ENCODE results near the gene CSRP2.

DNA sequence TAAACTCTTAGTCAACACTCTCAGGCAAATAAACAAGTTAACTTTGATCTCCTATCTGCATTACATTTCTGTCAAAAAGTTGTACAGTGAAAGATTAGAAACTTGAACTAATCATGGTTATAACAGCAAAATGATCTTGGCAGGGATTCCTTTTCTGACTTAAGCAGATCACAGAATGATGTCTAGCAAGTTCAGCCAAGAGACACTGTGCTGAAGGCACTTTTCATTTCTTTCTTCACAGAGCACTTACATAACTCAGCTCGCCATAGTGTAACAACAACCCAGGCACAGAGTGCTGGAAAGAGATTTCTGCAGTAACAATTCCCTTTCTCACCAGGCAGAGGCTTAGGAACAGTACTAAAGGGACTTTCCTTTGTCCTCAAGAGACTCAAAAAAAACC is 19.6 kb upstream of the CSRP2 start:
- TF ChIP-seq, protein P1, sequence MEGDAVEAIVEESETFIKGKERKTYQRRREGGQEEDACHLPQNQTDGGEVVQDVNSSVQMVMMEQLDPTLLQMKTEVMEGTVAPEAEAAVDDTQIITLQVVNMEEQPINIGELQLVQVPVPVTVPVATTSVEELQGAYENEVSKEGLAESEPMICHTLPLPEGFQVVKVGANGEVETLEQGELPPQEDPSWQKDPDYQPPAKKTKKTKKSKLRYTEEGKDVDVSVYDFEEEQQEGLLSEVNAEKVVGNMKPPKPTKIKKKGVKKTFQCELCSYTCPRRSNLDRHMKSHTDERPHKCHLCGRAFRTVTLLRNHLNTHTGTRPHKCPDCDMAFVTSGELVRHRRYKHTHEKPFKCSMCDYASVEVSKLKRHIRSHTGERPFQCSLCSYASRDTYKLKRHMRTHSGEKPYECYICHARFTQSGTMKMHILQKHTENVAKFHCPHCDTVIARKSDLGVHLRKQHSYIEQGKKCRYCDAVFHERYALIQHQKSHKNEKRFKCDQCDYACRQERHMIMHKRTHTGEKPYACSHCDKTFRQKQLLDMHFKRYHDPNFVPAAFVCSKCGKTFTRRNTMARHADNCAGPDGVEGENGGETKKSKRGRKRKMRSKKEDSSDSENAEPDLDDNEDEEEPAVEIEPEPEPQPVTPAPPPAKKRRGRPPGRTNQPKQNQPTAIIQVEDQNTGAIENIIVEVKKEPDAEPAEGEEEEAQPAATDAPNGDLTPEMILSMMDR (IDR thresholded peaks at IDR 0.05; ENCODE audit: insufficient read depth, low read length, poor library complexity, severe bottlenecking), result no peak
- no peak for TF ChIP-seq EZH2phosphoT487 (conservative IDR thresholded peaks at IDR 0.05; ENCODE audit: low read length)
